ENCODE results near the gene ZNF774. TPM values are rescaled to one million over a fixed set of nuclear protein-coding genes. Genes with fewer than 3 reads are reported as not detected.

Gene ZNF774
- total and polyA plus RNA-seq, 2 of the 8 experiments (the other 6 are each of a cell fraction or from before 2014, with no cell fraction given) = 0.82 to 2.6 TPM

- TF ChIP-seq JUN (IDR thresholded peaks at IDR 0.05; ENCODE audit: low read depth, low read length) (no peak), EGR1 (IDR thresholded peaks at IDR 0.05; ENCODE audit: borderline replicate concordance, low read depth, low read length) (no peak), KDM4A (IDR thresholded peaks at IDR 0.05; ENCODE audit: low read depth, low read length, severe bottlenecking) (no peak), TCF12 (IDR thresholded peaks at IDR 0.05; ENCODE audit: low read depth, low read length) (no peak), CEBPB (IDR thresholded peaks at IDR 0.05; ENCODE audit: low read depth, low read length) (no peak), SIRT6 (IDR thresholded peaks at IDR 0.05; ENCODE audit: low read length) (no peak), EP300 (IDR thresholded peaks at IDR 0.05; ENCODE audit: borderline replicate concordance in 1 of 2, low read depth in 2 of 2, low read length in 2 of 2) (no peak), TAF7 (optimal IDR thresholded peaks at IDR 0.05; ENCODE audit: borderline replicate concordance, low read depth, low read length) (no peak), RXRA (IDR thresholded peaks at IDR 0.05; ENCODE audit: insufficient read depth, low read depth, low read length) (no peak)
- TF ChIP-seq, protein P1, sequence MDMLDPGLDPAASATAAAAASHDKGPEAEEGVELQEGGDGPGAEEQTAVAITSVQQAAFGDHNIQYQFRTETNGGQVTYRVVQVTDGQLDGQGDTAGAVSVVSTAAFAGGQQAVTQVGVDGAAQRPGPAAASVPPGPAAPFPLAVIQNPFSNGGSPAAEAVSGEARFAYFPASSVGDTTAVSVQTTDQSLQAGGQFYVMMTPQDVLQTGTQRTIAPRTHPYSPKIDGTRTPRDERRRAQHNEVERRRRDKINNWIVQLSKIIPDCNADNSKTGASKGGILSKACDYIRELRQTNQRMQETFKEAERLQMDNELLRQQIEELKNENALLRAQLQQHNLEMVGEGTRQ (IDR thresholded peaks at IDR 0.05; ENCODE audit: low read length) = no peak
These were observed 13.5 kb downstream of the ZNF774 start (continued) for GRCh38 chr15:90365414-90366055.

Measured in H1 (cell line).